ENCODE data around the gene MLPH.

DNA sequence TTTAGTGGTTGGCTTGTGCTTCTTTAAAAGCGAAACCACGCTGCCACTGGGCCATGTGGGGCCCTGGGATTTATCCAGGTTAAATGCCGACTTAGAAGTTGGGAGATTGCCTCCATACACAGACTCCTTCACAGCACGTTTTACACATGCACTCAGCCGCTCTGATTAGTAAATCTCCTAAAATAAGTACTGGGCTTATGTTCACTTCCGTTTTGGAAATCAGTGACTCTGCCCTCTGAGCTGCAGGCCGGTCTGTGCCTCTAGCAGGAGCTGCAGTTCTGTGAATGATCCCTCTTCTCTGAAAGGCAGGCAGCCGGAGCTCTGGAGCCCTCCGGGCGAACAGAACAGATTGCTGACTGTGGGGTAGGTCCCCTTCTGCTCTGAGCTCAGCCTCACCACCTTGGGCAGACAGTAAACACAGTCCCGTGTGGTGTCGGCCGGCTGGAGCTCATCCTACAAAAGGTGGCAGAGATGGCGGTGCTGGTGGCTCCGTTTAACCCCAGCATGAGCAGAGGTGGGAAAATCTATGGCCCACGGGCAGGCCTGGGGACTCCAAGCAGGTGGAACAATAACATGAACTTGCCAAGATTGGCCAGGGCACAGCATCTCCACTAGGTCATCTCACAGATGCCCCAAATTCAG, 113.3 kb downstream of the MLPH start:
- TF ChIP-seq, protein P1, sequence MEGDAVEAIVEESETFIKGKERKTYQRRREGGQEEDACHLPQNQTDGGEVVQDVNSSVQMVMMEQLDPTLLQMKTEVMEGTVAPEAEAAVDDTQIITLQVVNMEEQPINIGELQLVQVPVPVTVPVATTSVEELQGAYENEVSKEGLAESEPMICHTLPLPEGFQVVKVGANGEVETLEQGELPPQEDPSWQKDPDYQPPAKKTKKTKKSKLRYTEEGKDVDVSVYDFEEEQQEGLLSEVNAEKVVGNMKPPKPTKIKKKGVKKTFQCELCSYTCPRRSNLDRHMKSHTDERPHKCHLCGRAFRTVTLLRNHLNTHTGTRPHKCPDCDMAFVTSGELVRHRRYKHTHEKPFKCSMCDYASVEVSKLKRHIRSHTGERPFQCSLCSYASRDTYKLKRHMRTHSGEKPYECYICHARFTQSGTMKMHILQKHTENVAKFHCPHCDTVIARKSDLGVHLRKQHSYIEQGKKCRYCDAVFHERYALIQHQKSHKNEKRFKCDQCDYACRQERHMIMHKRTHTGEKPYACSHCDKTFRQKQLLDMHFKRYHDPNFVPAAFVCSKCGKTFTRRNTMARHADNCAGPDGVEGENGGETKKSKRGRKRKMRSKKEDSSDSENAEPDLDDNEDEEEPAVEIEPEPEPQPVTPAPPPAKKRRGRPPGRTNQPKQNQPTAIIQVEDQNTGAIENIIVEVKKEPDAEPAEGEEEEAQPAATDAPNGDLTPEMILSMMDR (IDR thresholded peaks at IDR 0.05; ENCODE audit: insufficient read depth, low read length): no peak
- TF ChIP-seq, protein P2, sequence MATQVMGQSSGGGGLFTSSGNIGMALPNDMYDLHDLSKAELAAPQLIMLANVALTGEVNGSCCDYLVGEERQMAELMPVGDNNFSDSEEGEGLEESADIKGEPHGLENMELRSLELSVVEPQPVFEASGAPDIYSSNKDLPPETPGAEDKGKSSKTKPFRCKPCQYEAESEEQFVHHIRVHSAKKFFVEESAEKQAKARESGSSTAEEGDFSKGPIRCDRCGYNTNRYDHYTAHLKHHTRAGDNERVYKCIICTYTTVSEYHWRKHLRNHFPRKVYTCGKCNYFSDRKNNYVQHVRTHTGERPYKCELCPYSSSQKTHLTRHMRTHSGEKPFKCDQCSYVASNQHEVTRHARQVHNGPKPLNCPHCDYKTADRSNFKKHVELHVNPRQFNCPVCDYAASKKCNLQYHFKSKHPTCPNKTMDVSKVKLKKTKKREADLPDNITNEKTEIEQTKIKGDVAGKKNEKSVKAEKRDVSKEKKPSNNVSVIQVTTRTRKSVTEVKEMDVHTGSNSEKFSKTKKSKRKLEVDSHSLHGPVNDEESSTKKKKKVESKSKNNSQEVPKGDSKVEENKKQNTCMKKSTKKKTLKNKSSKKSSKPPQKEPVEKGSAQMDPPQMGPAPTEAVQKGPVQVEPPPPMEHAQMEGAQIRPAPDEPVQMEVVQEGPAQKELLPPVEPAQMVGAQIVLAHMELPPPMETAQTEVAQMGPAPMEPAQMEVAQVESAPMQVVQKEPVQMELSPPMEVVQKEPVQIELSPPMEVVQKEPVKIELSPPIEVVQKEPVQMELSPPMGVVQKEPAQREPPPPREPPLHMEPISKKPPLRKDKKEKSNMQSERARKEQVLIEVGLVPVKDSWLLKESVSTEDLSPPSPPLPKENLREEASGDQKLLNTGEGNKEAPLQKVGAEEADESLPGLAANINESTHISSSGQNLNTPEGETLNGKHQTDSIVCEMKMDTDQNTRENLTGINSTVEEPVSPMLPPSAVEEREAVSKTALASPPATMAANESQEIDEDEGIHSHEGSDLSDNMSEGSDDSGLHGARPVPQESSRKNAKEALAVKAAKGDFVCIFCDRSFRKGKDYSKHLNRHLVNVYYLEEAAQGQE (IDR thresholded peaks at IDR 0.05; ENCODE audit: insufficient replicate concordance, low read depth): no peak
- TF ChIP-seq POLR2AphosphoS5 (IDR thresholded peaks at IDR 0.05; ENCODE audit: low read depth) (no peak), SPI1 (IDR thresholded peaks at IDR 0.05; ENCODE audit: borderline replicate concordance, low read depth) (no peak), GABPA (IDR thresholded peaks at IDR 0.05; ENCODE audit: low read depth) (no peak)

Data from HL-60 (cell line).